GM18517 (cell line): Measurements from ENCODE around the gene FAN1.
A peak's percentile ranks its signal among the peaks of the same experiment; 100 is the strongest.
"Not testable (repeated sequence)": the region's sequence is repeated elsewhere in the genome, so short reads cannot be mapped to it uniquely, and the experiment has no call there.

Experiments
- ATAC-seq: cut with Tn5 transposase; IDR thresholded peaks from one replicate; pipeline ENCODE4 v1.9.1; 2021; ENCODE audit warnings: mild to moderate bottlenecking, moderate library complexity; ENCODE audit not compliant: unreplicated experiment

Gene FAN1

GRCh38 chr15:30903497-30904187, at the start of gene FAN1:
FAN1 (plus strand) TSS chr15:30903915; CDS start chr15:30904664, 749 bp downstream.
- peak; percentile 79 for ATAC-seq

- ATAC-seq: no peak
Observed at GRCh38 chr15:30859091-30859874, 44.4 kb upstream of the FAN1 start.

GRCh38 chr15:30865257-30865656, 38.5 kb upstream of the FAN1 start:
- no peak for ATAC-seq

- ATAC-seq: no peak
Observed at GRCh38 chr15:30870681-30871080, 33.0 kb upstream of the FAN1 start.

GRCh38 chr15:30872341-30872748, 31.4 kb upstream of the FAN1 start:
- no peak for ATAC-seq

GRCh38 chr15:30877070-30877469, 26.6 kb upstream of the FAN1 start:
- ATAC-seq: no peak

GRCh38 chr15:30878515-30878914, 25.2 kb upstream of the FAN1 start:
- no peak for ATAC-seq

- ATAC-seq: no peak
Observed at GRCh38 chr15:30882849-30883433, 20.8 kb upstream of the FAN1 start.

GRCh38 chr15:30883666-30884065, 20.0 kb upstream of the FAN1 start:
- not testable (repeated sequence) for ATAC-seq

- ATAC-seq: no peak
Observed at GRCh38 chr15:30885814-30886213, 17.9 kb upstream of the FAN1 start.

GRCh38 chr15:30889196-30889595, 14.5 kb upstream of the FAN1 start:
- no peak for ATAC-seq

- ATAC-seq: no peak
Observed at GRCh38 chr15:30895461-30896210, 8.1 kb upstream of the FAN1 start.

- no peak for ATAC-seq
Observed at GRCh38 chr15:30896211-30896606, 7.5 kb upstream of the FAN1 start.

- ATAC-seq: no peak
Observed at GRCh38 chr15:30901889-30902288, 1.8 kb upstream of the FAN1 start.

GRCh38 chr15:30904812-30905211, 1.1 kb downstream of the FAN1 start:
- ATAC-seq: no peak

GRCh38 chr15:30905821-30906220, 2.1 kb downstream of the FAN1 start:
- no peak for ATAC-seq

GRCh38 chr15:30906366-30906765, 2.7 kb downstream of the FAN1 start:
- ATAC-seq: no peak

GRCh38 chr15:30913761-30914160, 10.0 kb downstream of the FAN1 start:
- ATAC-seq: no peak

- no peak for ATAC-seq
Observed at GRCh38 chr15:30917013-30917412, 13.3 kb downstream of the FAN1 start.

GRCh38 chr15:30917675-30918074, 14.0 kb downstream of the FAN1 start:
- no peak for ATAC-seq

GRCh38 chr15:30918366-30918765, 14.7 kb downstream of the FAN1 start:
- no peak for ATAC-seq
